CD4-positive, alpha-beta T cell treated with Interleukin-21 for 1 hour (primary cell): ENCODE results near the gene ST6GALNAC5.
"Not testable (repeated sequence)": the region's sequence is repeated elsewhere in the genome, so short reads cannot be mapped to it uniquely, and the experiment has no call there.

Experiments
- DNase-seq: peaks from one replicate; pipeline ENCODE4 v3.0.0-alpha.2; 2020

Gene ST6GALNAC5

GRCh38 chr1:76939050-76939816 lies 72.0 kb downstream of the ST6GALNAC5 start:
- DNase-seq: no peak

DNA sequence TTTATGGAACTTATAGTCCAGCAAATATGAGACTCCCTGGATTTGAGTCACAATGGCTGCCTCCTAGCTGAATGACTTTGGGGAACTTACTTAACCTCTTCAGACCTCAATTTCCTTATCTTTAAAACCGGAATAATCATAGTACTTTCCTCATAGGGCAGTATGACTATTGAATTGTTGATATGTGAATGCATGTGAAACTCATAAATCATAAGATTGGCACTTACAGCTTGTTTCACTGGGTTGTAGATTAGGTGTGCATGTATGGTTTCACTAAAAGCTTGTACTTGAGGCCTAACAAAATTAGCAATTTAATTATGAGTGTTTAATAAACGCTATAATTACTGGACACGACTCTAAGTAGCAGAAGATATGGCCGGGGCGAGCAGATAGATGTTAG lies 72.5 kb downstream of the ST6GALNAC5 start:
- DNase-seq: no peak

DNA sequence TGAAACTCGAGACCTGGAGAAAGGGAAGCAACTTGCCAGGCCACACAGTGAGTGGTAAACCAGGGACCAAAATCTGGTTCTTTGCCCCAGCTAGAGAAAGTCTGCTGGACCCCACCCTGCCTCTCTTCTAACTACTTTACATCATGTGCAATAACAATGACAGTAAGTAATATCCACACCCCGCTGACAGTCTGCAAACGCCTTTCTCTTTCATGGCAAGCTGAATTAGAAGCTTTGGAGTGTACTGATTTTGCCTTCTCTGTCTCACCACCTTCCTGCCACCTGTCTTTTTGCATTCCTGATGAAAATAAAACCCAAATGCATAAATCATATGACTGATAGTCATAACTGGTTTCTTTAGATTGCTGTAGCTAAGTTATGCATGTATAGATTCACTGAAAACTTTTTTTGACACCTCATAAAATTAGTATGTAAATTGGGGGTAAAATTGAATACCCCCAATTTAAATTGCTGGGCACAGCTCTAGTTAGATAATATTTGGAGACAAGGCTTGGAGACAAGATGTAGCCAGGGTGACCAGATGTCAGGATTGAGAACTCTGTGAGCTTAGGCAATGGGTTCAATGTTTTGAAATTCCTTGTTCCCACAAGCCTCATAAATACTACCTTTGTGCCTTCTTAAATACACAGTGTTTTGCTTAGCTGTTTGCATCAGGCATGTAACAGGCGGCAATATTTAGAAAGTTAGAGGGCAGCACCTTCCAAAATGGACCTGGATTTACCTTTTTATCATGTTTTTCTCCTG lies 73.5 kb downstream of the ST6GALNAC5 start:
- no peak for DNase-seq

DNA sequence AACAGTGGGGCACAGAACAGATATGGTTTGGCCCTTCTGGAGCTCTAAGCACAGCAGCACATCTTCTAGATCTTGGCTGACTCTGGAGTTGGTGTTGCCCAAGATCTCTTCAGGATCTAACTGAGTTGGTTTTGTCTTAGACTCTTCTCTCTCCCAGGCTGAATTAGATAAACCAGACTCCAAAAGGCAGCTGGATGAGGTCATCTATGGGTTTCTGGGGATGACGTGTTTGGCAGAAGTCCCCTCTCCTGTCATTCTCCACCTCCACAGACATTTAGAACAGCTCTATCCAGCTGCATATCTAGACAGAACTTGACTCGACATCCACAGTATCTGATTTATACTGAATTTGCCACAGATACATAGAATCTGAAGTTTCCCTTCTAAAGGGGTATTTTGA lies 75.3 kb downstream of the ST6GALNAC5 start:
- no peak for DNase-seq

- DNase-seq: no peak
Measured at GRCh38 chr1:76944942-76945341, 77.7 kb downstream of the ST6GALNAC5 start.

DNA sequence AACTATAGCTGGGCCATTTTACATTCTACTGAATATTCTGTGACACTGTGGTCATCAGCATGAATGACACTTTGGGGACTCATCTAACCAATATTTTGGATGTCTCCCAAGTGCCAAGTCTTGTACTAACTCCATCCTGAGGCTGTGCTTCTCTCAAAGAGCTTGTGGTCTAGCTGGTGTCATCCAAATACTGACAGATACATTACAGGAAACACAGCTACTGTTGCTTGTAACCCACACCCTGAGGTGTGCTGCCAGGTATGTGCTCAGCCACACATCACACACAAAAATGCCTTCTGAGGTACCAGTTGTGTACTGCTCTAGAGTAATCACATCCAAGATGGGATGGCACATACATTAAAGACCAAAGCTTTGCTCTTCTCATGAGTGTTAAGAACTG lies 81.6 kb downstream of the ST6GALNAC5 start:
- DNase-seq: no peak

DNA sequence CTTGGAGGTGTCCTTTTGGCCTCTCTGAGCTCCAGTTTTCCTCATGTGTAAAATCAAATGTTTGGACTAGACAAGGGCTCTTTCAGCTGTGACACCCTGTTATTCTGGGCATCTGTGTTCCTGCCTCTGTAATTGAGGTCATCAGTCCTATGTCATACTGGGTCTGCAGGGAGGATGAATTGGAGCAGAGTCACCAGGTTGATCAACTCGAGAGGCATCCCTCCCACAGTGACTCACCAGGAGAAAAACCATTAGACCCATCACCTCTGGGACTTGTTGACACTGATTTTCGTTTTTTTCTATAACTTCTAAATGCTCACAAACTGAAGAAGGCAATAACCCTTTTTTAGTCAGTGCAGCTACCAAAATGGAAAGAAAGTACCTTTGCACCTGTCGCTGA lies 82.2 kb downstream of the ST6GALNAC5 start:
- no peak for DNase-seq

DNA sequence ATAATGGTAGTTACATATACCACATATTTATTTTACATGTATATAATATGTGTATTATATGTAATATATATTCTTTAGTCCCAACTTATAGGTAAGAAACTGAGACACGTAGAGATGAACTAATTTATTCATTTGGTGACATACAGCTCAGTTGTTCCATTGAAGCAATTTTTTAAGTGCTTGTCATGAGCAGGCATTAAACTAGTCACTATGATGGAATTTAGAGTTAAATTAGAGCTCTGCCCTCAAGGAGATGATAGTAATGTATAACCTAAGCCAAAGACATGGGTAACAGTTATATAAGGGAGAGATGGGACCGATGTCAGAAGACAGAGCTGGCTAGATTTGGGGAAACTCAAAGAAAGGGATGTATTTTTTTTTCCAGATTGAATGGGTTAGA lies 83.0 kb downstream of the ST6GALNAC5 start:
- no peak for DNase-seq

DNA sequence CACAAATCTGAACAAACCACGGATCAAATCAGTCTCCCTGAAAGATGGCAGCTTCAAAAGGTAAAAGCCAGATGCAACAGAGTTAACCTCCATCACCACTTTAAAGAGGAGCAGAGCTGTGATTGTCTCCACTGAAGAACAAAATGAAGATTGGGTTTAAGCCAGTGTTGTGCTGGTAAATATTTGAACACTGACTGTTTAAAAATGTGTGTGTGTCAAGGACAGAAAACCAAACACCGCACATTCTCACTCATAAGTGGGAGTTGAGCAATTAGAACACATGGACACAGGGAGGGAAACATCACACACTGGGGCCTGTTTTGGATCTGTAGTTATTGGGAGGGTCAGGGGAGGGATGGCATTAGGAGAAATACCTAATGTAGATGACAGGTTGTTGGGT lies 83.9 kb downstream of the ST6GALNAC5 start:
- DNase-seq: no peak

DNA sequence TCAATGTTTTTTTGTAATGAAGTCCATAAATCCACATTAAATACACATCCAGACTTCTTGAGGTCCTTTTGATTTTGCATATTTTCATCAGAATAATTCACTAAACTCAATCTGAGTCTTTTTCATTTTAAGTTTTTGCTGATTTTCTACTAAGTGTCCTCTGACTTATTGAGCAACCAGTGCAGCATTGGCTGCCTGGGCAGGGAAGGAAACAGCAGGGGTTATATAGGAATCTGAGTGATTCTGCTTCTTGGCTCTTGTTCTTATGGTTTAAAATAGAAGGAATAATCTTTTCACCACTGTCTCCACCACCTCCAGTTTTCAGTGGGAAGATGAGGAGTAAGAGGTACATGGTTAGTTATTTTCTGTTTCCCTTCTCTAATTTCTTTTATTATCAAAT lies 88.4 kb downstream of the ST6GALNAC5 start:
- no peak for DNase-seq

DNA sequence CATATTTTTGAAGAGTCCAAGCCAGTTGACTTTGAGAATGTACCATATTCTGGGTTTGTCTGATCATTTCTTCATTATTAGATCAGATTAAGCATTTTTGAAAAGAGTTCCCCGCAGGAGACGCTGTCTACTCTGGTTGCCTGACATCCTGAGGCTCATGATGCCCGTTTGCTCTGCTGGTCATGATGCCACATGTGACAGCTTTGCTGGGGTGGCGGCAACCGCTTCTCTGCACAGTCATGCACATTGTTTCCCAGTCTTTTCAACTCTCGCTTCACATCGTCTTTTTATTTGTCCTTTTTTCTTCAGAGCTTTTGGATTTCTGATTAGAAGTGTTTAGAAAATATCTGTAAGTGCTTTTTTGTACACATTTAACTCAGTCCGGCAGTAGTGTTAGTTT lies 90.7 kb downstream of the ST6GALNAC5 start:
- DNase-seq: no peak

DNA sequence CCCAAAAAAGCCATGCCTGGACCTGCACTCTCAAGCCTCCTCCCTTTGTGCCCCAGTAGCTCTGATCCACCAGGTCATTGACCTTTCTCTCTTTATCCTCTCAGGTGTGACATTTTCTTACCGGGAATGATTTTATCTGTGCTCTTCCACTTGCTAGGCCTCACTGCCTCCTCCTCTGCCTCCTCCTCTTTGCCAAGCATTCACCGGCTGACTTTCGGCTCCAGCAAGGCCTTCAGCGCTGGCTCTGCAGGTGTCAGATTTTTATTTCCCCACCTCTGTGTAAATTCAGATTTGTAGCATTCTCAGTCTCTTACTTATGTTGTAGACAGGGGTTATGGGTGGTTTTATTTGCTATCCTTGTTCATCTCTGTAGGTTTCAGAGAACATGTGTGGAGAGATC lies 91.5 kb downstream of the ST6GALNAC5 start:
- DNase-seq: no peak

GRCh38 chr1:76959556-76959955 lies 92.3 kb downstream of the ST6GALNAC5 start:
- DNase-seq: no peak

DNA sequence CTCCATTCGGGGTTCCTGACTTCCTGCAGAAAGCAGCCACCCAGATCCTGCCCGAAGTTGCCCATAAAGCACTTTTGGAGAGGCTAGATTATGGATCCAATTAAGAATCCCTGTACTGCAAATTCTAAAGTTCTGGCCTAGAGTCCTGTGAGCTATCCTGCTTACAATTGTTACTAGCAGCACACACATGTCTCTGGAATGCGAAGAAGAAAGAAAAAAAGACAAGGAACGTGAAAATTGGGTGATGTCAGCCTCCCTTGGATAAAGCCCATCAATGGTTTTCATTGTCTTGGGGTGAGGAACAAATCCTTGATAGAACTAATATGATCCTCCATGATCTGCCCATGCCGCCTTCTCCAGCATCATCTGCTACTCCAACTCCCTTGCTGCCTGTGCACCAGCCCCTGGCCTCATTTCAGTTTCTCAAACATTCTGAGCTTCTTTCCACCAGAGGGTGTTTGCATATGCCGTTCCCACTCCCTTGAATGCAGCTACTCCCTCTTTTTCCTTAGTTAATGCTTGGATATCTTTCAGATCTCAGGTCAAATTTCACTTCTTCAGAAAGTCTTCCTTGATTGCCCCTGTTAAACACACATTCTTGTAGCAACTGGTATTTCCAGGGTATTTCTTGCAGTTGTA lies 94.0 kb downstream of the ST6GALNAC5 start:
- no peak for DNase-seq

DNA sequence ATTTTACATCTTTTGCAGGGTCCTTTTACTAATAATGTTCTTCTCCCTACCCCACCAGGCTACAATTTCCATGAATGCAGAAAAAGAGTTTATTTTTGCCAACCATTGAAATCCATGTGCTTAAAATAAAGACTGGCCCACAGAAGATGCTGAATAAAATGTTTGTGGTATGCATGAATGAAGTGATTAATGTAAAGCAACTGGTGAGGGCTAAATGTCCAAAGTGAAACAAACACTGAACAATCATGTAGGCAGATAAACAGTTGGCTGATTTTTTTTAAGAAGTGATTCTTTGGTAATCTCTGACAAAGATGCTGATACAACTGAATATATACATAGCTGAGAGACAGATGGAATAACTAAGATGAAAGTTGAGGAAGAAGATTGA lies 94.5 kb downstream of the ST6GALNAC5 start:
- DNase-seq: no peak

DNA sequence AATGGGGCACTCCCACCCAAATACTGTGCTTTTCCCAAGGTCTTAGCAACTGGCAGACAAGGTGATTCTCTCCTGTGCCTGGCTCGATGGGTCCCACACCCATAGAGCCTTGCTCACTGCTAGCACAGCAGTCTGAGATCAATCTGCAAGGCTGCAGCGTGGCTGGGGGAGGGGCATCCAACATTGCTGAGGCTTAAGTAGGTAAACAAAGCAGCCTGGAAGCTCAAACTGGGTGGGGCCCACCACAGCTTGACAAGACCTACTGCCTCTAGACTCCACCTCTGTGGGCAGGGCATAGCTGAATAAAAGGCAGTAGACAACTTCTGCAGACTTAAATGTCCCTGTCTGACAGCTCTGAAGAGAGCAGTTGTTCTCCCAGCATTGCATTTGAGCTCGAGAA lies 114.0 kb downstream of the ST6GALNAC5 start:
- not testable (repeated sequence) for DNase-seq

- no peak for DNase-seq
Measured at GRCh38 chr1:76989976-76990375, 122.7 kb downstream of the ST6GALNAC5 start.

- DNase-seq: no peak
Measured at GRCh38 chr1:76993036-76993435, 125.8 kb downstream of the ST6GALNAC5 start.

DNA sequence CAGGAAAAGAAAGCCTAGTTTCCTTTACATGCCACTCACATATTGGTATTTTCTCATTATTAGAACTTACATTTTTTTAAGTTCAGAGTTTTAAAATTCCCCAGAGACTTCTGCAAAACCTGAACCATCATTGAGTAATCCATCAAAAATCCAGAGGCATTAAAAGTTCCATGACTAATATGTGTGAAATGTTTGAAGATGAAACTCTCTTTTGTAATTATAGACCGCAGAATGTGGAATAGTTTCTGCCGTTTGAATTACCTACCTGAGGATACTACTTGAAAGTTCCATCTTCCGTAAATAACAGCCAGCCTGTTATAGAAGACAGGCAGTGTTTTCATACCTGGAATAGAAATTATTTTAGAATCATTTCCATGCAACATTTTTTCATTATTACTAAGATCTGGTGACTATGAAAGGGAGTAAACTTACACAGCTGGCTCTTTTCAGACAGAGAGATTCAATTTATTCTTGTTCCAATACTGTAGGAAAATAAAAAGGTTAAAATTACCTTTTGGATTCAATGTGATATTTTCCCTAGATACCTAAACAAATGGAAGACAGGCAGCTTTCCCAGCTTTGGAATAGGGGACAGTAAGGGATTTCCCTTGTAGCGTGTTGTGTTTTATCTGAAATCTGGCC lies 131.4 kb downstream of the ST6GALNAC5 start:
- DNase-seq: no peak

- no peak for DNase-seq
Measured at GRCh38 chr1:77007675-77008074, 140.4 kb downstream of the ST6GALNAC5 start.

- no peak for DNase-seq
Measured at GRCh38 chr1:77010937-77011336, 143.7 kb downstream of the ST6GALNAC5 start.

DNA sequence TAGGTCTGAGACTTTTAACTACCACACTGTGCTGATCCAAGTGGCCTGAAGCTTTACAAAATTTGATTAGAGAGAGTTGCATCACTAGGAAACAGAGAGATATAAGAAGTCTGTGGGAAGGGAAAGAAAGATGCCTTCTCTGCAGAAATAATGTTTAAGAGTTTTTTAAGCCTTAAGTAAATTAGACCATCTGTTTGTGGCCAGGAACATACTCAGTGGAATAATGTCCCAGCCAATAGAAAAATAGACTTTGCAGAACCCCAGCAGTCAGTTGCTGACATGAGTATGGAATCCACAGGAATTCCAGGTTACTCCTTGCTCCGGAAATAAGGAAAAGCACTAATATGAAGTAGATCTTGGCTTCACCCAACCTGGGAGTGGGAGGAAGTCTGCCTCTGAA lies 144.8 kb downstream of the ST6GALNAC5 start:
- DNase-seq: no peak

DNA sequence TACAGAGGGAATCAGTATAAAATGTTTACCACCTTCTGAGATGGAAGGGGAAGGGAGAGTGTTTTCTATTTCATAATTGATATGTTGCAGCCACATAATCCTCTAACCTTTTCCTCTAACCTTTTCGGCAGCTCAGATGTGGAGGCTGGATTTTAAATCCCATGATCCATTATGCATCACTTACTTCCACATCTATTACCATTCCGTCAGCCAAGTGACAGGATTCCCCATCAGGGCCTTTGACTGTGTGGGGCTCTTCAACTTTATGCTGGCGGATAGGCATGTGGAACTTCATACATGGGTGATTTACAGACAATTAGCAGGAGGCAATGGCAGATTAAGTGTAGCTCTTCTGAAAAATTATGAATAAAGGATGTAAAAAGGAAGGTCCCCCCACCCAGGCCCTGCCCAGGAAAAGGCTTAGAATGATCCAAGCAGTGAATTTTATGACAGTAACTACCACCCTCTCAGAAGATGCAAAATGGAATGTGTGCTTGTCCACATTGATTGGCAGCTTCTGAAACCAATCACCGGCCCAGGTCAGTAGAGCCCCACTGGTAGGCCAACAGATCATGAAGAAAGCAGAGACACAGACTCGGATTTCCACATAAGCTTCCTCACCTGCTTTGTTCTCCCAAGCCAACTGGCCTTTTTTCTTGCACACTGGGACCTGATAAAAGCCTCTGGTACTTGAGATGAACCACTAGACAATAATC lies 147.0 kb downstream of the ST6GALNAC5 start:
- no peak for DNase-seq
